ENCODE data around the gene HPS3. TPM values are rescaled to one million over a fixed set of nuclear protein-coding genes. Genes with fewer than 3 reads are reported as not detected.
"Not testable (repeated sequence)": the region's sequence is repeated elsewhere in the genome, so short reads cannot be mapped to it uniquely, and the experiment has no call there.

HPS3 gene
- total RNA-seq, 2 donors from 2014 or later, result 14.5 to 16.3 TPM

DNA sequence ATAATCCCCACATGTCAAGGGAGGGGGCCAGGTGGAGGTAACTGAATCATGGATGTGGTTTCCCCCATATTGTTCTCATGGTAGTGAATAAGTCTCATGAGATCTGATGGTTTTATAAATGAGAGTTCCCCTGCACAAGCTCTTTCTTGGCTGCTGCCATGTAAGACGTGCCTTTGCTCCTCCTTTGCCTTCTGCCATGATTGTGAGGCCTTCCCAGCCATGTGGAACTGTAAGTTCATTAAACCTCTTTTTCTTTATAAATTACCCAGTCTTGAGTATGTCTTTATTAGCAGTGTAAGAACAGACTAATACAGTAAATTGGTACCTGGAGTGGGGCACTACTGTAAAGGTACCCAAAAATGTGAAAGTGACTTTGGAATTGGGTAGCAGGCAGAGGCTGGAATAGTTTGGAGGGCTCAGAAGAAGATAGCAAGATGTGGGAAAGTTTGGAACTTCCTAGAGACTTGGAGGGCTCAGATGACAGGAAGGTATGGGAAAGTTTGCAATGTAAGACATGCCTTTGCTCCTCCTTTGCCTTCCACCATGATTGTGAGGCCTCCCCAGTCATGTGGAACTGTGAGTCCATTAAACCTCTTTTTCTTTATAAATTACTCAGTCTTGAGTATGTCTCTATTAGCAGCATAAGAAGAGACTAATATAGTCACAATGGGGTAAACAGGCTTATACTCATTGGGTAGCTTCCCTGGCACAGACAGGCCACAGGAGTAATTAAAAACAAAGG, 90.1 kb downstream of the HPS3 start:
- DNase-seq (ENCODE audit: low spot score); intact Hi-C loops (cut with DNase I): not testable (repeated sequence)

- intact Hi-C loops (cut with DNase I), result no loop called here
- DNase-seq (ENCODE audit: low spot score), result no peak
These were observed 92.5 kb downstream of the HPS3 start, which contains the start of gene CP for GRCh38 chr3:149221783-149222517. Gene CP, minus strand, starts transcription at chr3:149221829. Its CDS starts 37 bp downstream, at chr3:149221792.

Other genes starting within 250 kb of the HPS3 start
- gene GYG1, start 138.1 kb upstream of the HPS3 start, total RNA-seq, result 100 to 1,000 TPM in 1 of 2 donors, 10 to 100 TPM in 1; 70.5 to 106 TPM
- 10 to 100 TPM; 20.8 to 25.8 TPM for gene HLTF, start 43.1 kb upstream of the HPS3 start, total RNA-seq
- gene CP, start 92.2 kb downstream of the HPS3 start, total RNA-seq, result 10 to 100 TPM; 13.7 to 41.3 TPM
- gene TM4SF18, start 204.0 kb downstream of the HPS3 start, total RNA-seq, result 1 to 10 TPM; 5.6 to 6.6 TPM
- gene TM4SF1, start 248.0 kb downstream of the HPS3 start, total RNA-seq, result 100 to 1,000 TPM; 106 to 219 TPM